ENCODE measurements around the gene TRAPPC2. TPM values are rescaled to one million over a fixed set of nuclear protein-coding genes. Genes with fewer than 3 reads are reported as not detected.

The TRAPPC2 gene
- total RNA-seq, 4 donors from 2014 or later, result 5.6 to 48.0 (median 22.8) TPM

- H3K27me3 ChIP-seq, result no peaks in the 10 kb centered on the region
- no peaks in the 10 kb centered on the region for H3K36me3 ChIP-seq
- no peaks in the 10 kb centered on the region for H3K9me3 ChIP-seq
- H3K4me3 ChIP-seq, result no peak overlapping the region
- H3K27ac ChIP-seq, result no peak overlapping the region
- no peak for TF ChIP-seq POLR2A (IDR thresholded peaks at IDR 0.05)
- TF ChIP-seq, protein P1, sequence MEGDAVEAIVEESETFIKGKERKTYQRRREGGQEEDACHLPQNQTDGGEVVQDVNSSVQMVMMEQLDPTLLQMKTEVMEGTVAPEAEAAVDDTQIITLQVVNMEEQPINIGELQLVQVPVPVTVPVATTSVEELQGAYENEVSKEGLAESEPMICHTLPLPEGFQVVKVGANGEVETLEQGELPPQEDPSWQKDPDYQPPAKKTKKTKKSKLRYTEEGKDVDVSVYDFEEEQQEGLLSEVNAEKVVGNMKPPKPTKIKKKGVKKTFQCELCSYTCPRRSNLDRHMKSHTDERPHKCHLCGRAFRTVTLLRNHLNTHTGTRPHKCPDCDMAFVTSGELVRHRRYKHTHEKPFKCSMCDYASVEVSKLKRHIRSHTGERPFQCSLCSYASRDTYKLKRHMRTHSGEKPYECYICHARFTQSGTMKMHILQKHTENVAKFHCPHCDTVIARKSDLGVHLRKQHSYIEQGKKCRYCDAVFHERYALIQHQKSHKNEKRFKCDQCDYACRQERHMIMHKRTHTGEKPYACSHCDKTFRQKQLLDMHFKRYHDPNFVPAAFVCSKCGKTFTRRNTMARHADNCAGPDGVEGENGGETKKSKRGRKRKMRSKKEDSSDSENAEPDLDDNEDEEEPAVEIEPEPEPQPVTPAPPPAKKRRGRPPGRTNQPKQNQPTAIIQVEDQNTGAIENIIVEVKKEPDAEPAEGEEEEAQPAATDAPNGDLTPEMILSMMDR (IDR thresholded peaks at IDR 0.05), result no peak
- H3K4me1 ChIP-seq, result no peaks in the 10 kb centered on the region
- DNase-seq, result no peak
- intact Hi-C loops (cut with DNase I; ENCODE audit: low total_unique reads), result no loop called here
Observed at GRCh38 chrX:13774696-13775095, 40.3 kb upstream of the TRAPPC2 start.

- TF ChIP-seq, protein P1 (IDR thresholded peaks at IDR 0.05), result no peak
- TF ChIP-seq POLR2A (IDR thresholded peaks at IDR 0.05), result no peak
Observed at GRCh38 chrX:13770013-13770535, 35.7 kb upstream of the TRAPPC2 start.

DNA sequence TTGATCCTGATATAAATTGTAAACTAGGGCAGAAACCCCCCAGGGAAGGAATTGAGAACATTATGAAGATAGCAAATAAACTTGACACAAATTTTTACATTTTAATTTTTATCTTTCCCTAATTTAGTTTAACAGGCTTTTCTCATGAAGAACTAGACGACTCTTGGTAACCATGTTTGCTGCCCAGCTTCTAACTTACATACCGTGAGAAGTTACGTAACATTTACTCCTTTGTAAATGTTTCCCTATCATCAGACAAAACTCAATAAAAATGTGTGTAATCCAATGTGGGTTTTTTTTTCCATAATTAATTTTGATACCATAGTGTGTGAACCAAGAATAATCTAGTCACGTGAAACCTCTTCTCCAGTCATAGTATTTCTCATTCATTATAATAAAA, 34.5 kb upstream of the TRAPPC2 start:
- H3K4me1 ChIP-seq, result no peaks in the 10 kb centered on the region
- H3K4me3 ChIP-seq, result no peak overlapping the region
- no peaks in the 10 kb centered on the region for H3K36me3 ChIP-seq
- no peaks in the 10 kb centered on the region for H3K9me3 ChIP-seq
- no peak overlapping the region for H3K27ac ChIP-seq
- intact Hi-C loops (cut with DNase I; ENCODE audit: low total_unique reads), result no loop called here
- TF ChIP-seq, protein P1 (IDR thresholded peaks at IDR 0.05), result no peak
- TF ChIP-seq POLR2A (IDR thresholded peaks at IDR 0.05), result no peak
- DNase-seq, result no peak
- no peaks in the 10 kb centered on the region for H3K27me3 ChIP-seq

More at GRCh38 chrX:13770013-13770535, 35.7 kb upstream of the TRAPPC2 start:
- DNase-seq, result no peak
- Histone ChIP-seq H3K36me3 (no peaks in the 10 kb centered on the region), H3K4me3 (no peak overlapping the region), H3K9me3 (no peaks in the 10 kb centered on the region), H3K27ac (no peak overlapping the region), H3K4me1 (no peaks in the 10 kb centered on the region), H3K27me3 (no peaks in the 10 kb centered on the region)
- intact Hi-C loops (cut with DNase I; ENCODE audit: low total_unique reads), result no loop called here

DNA sequence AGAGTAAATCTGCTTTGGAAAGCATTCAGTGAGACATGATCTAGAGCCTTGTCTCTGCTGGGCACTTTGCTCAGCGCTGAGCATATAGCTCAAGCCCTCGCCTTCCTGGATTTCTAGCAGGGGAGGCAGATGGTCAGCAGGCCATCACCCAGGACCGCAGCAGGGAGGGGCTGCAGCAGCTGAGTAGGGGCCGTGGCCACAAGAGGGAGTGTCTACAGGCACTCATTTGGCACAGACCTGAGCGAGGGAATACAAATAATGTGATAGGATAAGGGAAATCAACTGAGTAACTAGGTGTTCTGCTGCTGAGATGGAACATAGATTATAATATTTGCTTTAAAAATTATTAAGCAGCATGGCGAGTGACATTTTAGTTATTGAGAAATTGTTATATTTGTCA, 30.3 kb upstream of the TRAPPC2 start:
- DNase-seq, result no peak
- Histone ChIP-seq H3K36me3 (no peaks in the 10 kb centered on the region), H3K27ac (peak overlapping the region; percentile 10 to 23), H3K4me1 (no peaks in the 10 kb centered on the region), H3K9me3 (no peaks in the 10 kb centered on the region), H3K27me3 (no peaks in the 10 kb centered on the region), H3K4me3 (no peak overlapping the region)
- TF ChIP-seq POLR2A (IDR thresholded peaks at IDR 0.05), result no peak
- TF ChIP-seq, protein P1 (IDR thresholded peaks at IDR 0.05), result peak in 1 of 4 experiments; percentile 15
- intact Hi-C loops (cut with DNase I; ENCODE audit: low total_unique reads), result no loop called here

DNA sequence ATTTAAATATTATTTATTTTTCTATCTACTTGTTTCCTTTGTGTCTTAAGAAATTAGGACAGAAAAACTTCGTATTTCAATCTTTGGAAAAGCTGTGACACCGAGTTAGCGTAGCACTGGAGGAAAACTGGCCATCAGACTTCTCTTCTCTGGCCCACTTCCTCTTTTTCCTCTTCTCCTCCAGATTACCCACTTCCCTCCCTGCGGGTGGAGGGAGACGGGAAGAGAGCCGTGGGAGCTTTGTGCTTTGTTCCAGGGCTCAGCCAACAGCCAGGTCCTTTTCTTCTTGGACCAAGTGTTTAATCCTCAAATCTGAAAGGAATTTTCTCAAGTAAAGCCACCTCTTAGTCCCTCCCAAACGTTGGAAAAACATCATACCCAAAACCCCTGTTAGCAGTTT, 29.9 kb upstream of the TRAPPC2 start:
- intact Hi-C loops (cut with DNase I; ENCODE audit: low total_unique reads), result no loop called here
- H3K27me3 ChIP-seq, result no peaks in the 10 kb centered on the region
- H3K27ac ChIP-seq, result peak overlapping the region; percentile 10 to 23
- DNase-seq, result no peak
- H3K4me3 ChIP-seq, result no peak overlapping the region
- no peaks in the 10 kb centered on the region for H3K4me1 ChIP-seq
- no peaks in the 10 kb centered on the region for H3K9me3 ChIP-seq
- TF ChIP-seq, protein P1 (IDR thresholded peaks at IDR 0.05), result no peak
- TF ChIP-seq POLR2A (IDR thresholded peaks at IDR 0.05), result no peak
- H3K36me3 ChIP-seq, result no peaks in the 10 kb centered on the region

Data from uterus (tissue), 4 donors.